ENCODE data around the gene BNIPL. TPM values are rescaled to one million over a fixed set of nuclear protein-coding genes. Genes with fewer than 3 reads are reported as not detected.

Gene BNIPL
- total and polyA plus RNA-seq, 2 of the 4 experiments (the other 2 are of a cell fraction): under 0.01 to 0.38 TPM

DNA sequence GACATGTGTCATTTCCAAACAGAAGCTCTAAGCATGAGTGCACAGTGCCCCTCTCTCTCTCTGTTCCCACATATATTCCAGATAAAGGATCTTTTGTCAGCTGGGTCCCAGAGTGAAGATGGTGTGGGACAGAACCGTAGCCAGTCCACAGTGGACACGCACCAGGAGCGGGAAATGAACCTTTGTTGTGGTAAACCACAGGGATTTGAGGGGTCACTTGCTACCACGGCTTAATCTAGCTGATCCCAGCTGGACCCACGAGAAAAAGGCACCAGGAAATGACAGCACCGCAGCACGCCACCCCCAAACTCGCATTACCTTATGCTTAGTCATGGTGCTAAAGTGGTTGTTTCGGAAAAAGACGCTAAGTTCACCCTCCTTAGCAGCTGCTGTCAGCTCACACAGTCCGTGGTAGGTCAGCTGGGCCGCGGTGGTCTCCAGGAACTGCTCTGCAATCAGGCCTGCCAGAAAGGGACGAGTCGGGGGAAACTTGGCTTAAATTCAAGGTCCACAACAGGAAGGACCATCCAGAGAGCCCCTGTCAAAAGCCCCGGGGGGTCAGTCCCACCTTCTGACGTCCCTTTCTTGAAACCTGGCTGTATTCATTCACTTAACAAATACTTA lies 37.2 kb upstream of the BNIPL start (continued):
- TF ChIP-seq NFE2L2 (IDR thresholded peaks at IDR 0.05; ENCODE audit: low read depth, low read length): peak; percentile 91

DNA sequence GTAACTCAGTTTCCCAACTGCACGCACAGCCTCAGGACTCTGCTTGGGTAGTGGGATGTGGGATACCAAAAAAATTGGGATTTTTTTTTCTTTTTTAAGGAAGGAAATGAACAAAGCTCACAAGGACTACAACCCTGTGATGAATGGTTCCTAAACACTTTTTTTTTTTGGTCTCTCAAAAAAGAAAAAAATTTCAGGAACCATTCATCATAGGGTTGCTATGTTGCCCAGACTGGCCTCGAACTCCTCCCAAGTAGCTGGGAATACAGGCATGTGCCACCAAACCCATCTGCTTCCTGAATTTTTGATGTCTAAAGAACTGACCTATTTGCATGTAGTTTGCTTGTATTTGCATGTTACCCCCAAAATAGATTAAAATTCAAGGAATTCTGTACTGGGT lies 36.5 kb upstream of the BNIPL start:
- Histone ChIP-seq H4K8ac (ENCODE audit: low read depth in 2 of 2, low read length in 2 of 2) (0 out of 4 replicates have a peak overlapping the region, but pooled peaks of 1 of the 2 experiments have one; percentile 30), H4K5ac (ENCODE audit: low read depth, low read length) (no peak overlapping the region), H3K4me2 (ENCODE audit: low read depth, low read length) (no peak overlapping the region), H3K9me3 (ENCODE audit: control insufficient read depth, insufficient read depth, low read length) (no peaks in the 10 kb centered on the region), H3K4me3 (ENCODE audit: insufficient read depth, low read depth, low read length) (no peak overlapping the region), H2AK9ac (replicated peaks; ENCODE audit: low read depth, low read length, poor library complexity) (no peak overlapping the region), H2BK15ac (ENCODE audit: low read depth, low read length) (peak overlapping the region; percentile 40; the same call in 1 of the 3 replicates), H3K79me1 (ENCODE audit: low read depth in 1 of 2, low read length in 2 of 2) (no peaks in the 10 kb centered on the region; a peak in 1 of 4 replicates), H4K91ac (ENCODE audit: insufficient read depth, low read depth, low read length) (no peak overlapping the region), H3K27ac (ENCODE audit: insufficient read depth, low read length) (no peak overlapping the region), H2BK20ac (ENCODE audit: low read depth, low read length) (no peak overlapping the region), H2AK5ac (ENCODE audit: low read depth, low read length) (peak overlapping the region; percentile 77; the same call in 1 of the 2 replicates), H3K9ac (ENCODE audit: low read depth, low read length) (no peak overlapping the region), H3K36me3 (ENCODE audit: control insufficient read depth, insufficient read depth, low read length) (peaks cover 34% of the 10 kb centered on the region), H2BK120ac (ENCODE audit: low read depth, low read length) (peak overlapping the region; percentile 56; the same call in 1 of the 2 replicates), H3K23ac (ENCODE audit: low read depth, low read length) (peak overlapping the region; percentile 7; the same call in 1 of the 2 replicates), H3K9me1 (ENCODE audit: insufficient read depth, low read length) (peaks cover 8% of the 10 kb centered on the region; the same call in 1 of the 2 replicates), H2AFZ (replicated peaks; ENCODE audit: low read length, poor library complexity) (no peak overlapping the region), H3K56ac (ENCODE audit: extremely low read depth, insufficient read depth, low read length) (no peak overlapping the region), H3K4ac (ENCODE audit: low read depth, low read length) (peak overlapping the region; percentile 29; the same call in 1 of the 2 replicates), H3K27me3 (ENCODE audit: control insufficient read depth, insufficient read depth, low read length) (no peaks in the 10 kb centered on the region), H3K14ac (replicated peaks; ENCODE audit: low read depth, low read length) (no peak overlapping the region), H2BK5ac (ENCODE audit: low read depth, low read length, poor library complexity, severe bottlenecking) (no peak overlapping the region), H3K4me1 (ENCODE audit: control insufficient read depth, insufficient read depth, low read length) (peaks cover 6% of the 10 kb centered on the region), H4K20me1 (ENCODE audit: insufficient read depth, low read length) (no peaks in the 10 kb centered on the region), H3K18ac (ENCODE audit: low read depth, low read length) (peak overlapping the region; percentile 5; the same call in 1 of the 2 replicates)
- intact Hi-C loops (cut with micrococcal nuclease) (loop anchor here (10.0 kb wide), 1 partner anchor 435 kb away; no protein-coding TSS in a partner anchor), in situ Hi-C loops (cut with MboI; ENCODE audit: low sequenced_read_pairs) (no loop called here), dilution Hi-C loops (cut with HindIII; ENCODE audit: low sequenced_read_pairs, unreplicated experiment) (no loop called here)
- ATAC-seq (ENCODE audit: low read depth): no peak
- no TSS peak for BruUV-seq (replicated peaks)
- POLR2A ChIA-PET (ENCODE audit: unreplicated experiment): no interaction called here
- no CpG with 5 or more reads among the region's 2 CpGs for WGBS, 2 experiments (ENCODE audit: extremely low coverage in 2 of 2, insufficient read length in 1 of 2)
- no peak for DNase-seq
- CTCF ChIA-PET: no interaction called here
- TF ChIP-seq RFX5 (IDR thresholded peaks at IDR 0.05; ENCODE audit: low read depth, low read length) (no peak), NFE2L2 (IDR thresholded peaks at IDR 0.05; ENCODE audit: low read depth, low read length) (no peak), CTCF (conservative IDR thresholded peaks at IDR 0.05; ENCODE audit: low read depth, low read length) (no peak), CHD1 (IDR thresholded peaks at IDR 0.05; ENCODE audit: low read depth, low read length) (no peak), SMC3 (IDR thresholded peaks at IDR 0.05; ENCODE audit: low read depth, low read length) (no peak), MXI1 (IDR thresholded peaks at IDR 0.05; ENCODE audit: borderline replicate concordance, low read depth, low read length) (no peak), CEBPB (IDR thresholded peaks at IDR 0.05; ENCODE audit: low read depth, low read length) (no peak), ELK1 (IDR thresholded peaks at IDR 0.05; ENCODE audit: borderline replicate concordance, low read depth, low read length) (no peak), RAD21 (IDR thresholded peaks at IDR 0.05; ENCODE audit: low read length) (no peak), MAZ (IDR thresholded peaks at IDR 0.05; ENCODE audit: borderline replicate concordance, low read depth, low read length) (no peak), BHLHE40 (IDR thresholded peaks at IDR 0.05; ENCODE audit: low read depth, low read length) (no peak), USF2 (IDR thresholded peaks at IDR 0.05; ENCODE audit: low read depth, low read length) (no peak), POLR2A (IDR thresholded peaks at IDR 0.05; ENCODE audit: low read depth, low read length) (no peak)
